Naive thymus-derived CD8-positive, alpha-beta T cell (primary cell): Measurements from ENCODE around the gene ACSF2. TPM values are rescaled to one million over a fixed set of nuclear protein-coding genes. Genes with fewer than 3 reads are reported as not detected.

ENCODE experiments used
- ATAC-seq, 2 donors: fragments of 150-1000 bp; cut with Tn5 transposase in 1 of 2; sonication (Bioruptor Pico), chemical (Tn5 transposase) in 1 of 2; 1 replicate in 1 of 2; 2 replicates in 1 of 2; pipeline ENCODE4 v1.10.0; 2021; ENCODE audit warnings: mild to moderate bottlenecking in 2 of 2, moderate library complexity in 2 of 2
- POLR2A ChIA-PET: fragments of 350-600 bp; sonication (Branson Sonifier 250); formaldehyde crosslinking; loops from one replicate; lab custom pipeline; 2021; ENCODE audit warnings: antibody characterized with exemption; lab: Charles Lee
- DNase-seq, 10 donors: peaks; one replicate each; pipeline versions ENCODE4 v3.0.0 to v3.0.0-alpha.2; 2020 to 2022
- H3K27ac Mint-ChIP-seq, 10 donors: one replicate each; pipeline ENCODE4 v1.8.0; 2020 to 2022; ENCODE audit warnings: mild to moderate bottlenecking in 10 of 10, mixed read lengths in 10 of 10, moderate library complexity in 4 of 10, inconsistent platforms in 1 of 10
- H3K27me3 Mint-ChIP-seq, 5 donors: one replicate each; pipeline ENCODE4 v1.8.0; 2021 to 2022; ENCODE audit warnings: mixed read lengths in 5 of 5
- H3K36me3 Mint-ChIP-seq, 3 donors: one replicate each; pipeline ENCODE4 v1.8.0; 2020 to 2022; ENCODE audit warnings: mixed read lengths in 3 of 3, mild to moderate bottlenecking in 2 of 3, inconsistent platforms in 1 of 3
- H3K4me1 Mint-ChIP-seq, 4 donors: one replicate each; pipeline ENCODE4 v1.8.0; 2021 to 2022; ENCODE audit warnings: mixed read lengths in 4 of 4
- H3K4me3 Mint-ChIP-seq, 10 donors: one replicate each; pipeline ENCODE4 v1.8.0; 2020 to 2022; ENCODE audit warnings: mild to moderate bottlenecking in 10 of 10, mixed read lengths in 10 of 10, moderate library complexity in 6 of 10, inconsistent platforms in 1 of 10
- H3K9me3 Mint-ChIP-seq, 9 donors: one replicate each; pipeline ENCODE4 v1.8.0; 2020 to 2022; ENCODE audit warnings: mixed read lengths in 9 of 9, mild to moderate bottlenecking in 3 of 9, inconsistent platforms in 1 of 9, moderate library complexity in 1 of 9
- polyA plus RNA-seq, 3 donors: library from polyadenylated mRNA; unstranded; fragments of 300-500 nt; fragmentation: Illumina TruSeq; gene quantifications; one replicate each; pipeline ENCODE4 v1.2.3, GENCODE V29; 2021
- total RNA-seq, 8 experiments: library from RNA in 2 of 8; stranded (reverse) in 2 of 8; gene quantifications; one replicate each; pipeline ENCODE4 v1.2.3 and lab custom pipeline; 2021 to 2026

ACSF2 gene
- total and polyA plus RNA-seq, 5 experiments from 2014 or later: 1.2 to 25.9 (median 2.3) TPM

- Mint-ChIP-seq H3K9me3 (no peaks in the 10 kb centered on the region), H3K27ac (no peak overlapping the region), H3K36me3 (no peaks in the 10 kb centered on the region), H3K27me3 (no peaks in the 10 kb centered on the region), H3K4me1 (peaks cover 0 to 3% (median under 1%) of the 10 kb centered on the region in 4 donors), H3K4me3 (no peak overlapping the region)
- DNase-seq: no peak
- POLR2A ChIA-PET: no interaction called here
- ATAC-seq: no peak
These were observed 35.0 kb downstream of the ACSF2 start for GRCh38 chr17:50460831-50461526.

- ATAC-seq (no peak), DNase-seq (no peak)
- Mint-ChIP-seq H3K27ac (no peak overlapping the region), H3K36me3 (no peaks in the 10 kb centered on the region), H3K9me3 (no peaks in the 10 kb centered on the region), H3K4me1 (peaks cover 0 to 3% (median under 1%) of the 10 kb centered on the region in 4 donors), H3K27me3 (peaks cover 0 to 2% (median 0%) of the 10 kb centered on the region in 5 donors), H3K4me3 (no peak overlapping the region)
- POLR2A ChIA-PET: no interaction called here
These were observed 35.6 kb downstream of the ACSF2 start for GRCh38 chr17:50461550-50462132.

- H3K4me3 Mint-ChIP-seq: no peak overlapping the region
- ATAC-seq: no peak
- POLR2A ChIA-PET: no interaction called here
These were observed 36.4 kb downstream of the ACSF2 start for GRCh38 chr17:50462446-50462845.

GRCh38 chr17:50464121-50464520 lies 38.1 kb downstream of the ACSF2 start:
- Mint-ChIP-seq H3K27me3 (peaks cover 2 to 22% (median 15%) of the 10 kb centered on the region in 5 donors), H3K4me1 (peaks cover 2 to 19% (median 7%) of the 10 kb centered on the region in 4 donors), H3K27ac (no peak overlapping the region), H3K36me3 (peaks cover 0 to 4% (median 0%) of the 10 kb centered on the region in 3 donors), H3K9me3 (no peaks in the 10 kb centered on the region), H3K4me3 (no peak overlapping the region)
- ATAC-seq: no peak
- POLR2A ChIA-PET: no interaction called here
- no peak for DNase-seq

More at GRCh38 chr17:50462446-50462845, 36.4 kb downstream of the ACSF2 start:
- Mint-ChIP-seq H3K36me3 (peaks cover 0 to 2% (median 0%) of the 10 kb centered on the region in 3 donors), H3K4me1 (peaks cover 0 to 8% (median 3%) of the 10 kb centered on the region in 4 donors), H3K27ac (no peak overlapping the region), H3K27me3 (peaks cover 0 to 10% (median 4%) of the 10 kb centered on the region in 5 donors), H3K9me3 (no peaks in the 10 kb centered on the region)
- DNase-seq: no peak

- Mint-ChIP-seq H3K27me3 (peaks cover 2 to 22% (median 15%) of the 10 kb centered on the region in 5 donors), H3K4me1 (peaks cover 2 to 19% (median 9%) of the 10 kb centered on the region in 4 donors), H3K27ac (peak overlapping the region in 1 of 10 donors; percentile 27), H3K36me3 (peaks cover 0 to 4% (median 0%) of the 10 kb centered on the region in 3 donors), H3K9me3 (no peaks in the 10 kb centered on the region), H3K4me3 (no peak overlapping the region)
- DNase-seq: no peak
- ATAC-seq: no peak
- POLR2A ChIA-PET: no interaction called here
These were observed 38.7 kb downstream of the ACSF2 start for GRCh38 chr17:50464736-50465135.

- H3K4me1 Mint-ChIP-seq: peaks cover 2 to 19% (median 9%) of the 10 kb centered on the region in 4 donors
- H3K27ac Mint-ChIP-seq: peak overlapping the region in 2 of 10 donors; percentile 27 to 31
- POLR2A ChIA-PET: no interaction called here
These were observed 39.2 kb downstream of the ACSF2 start for GRCh38 chr17:50465171-50465570.

GRCh38 chr17:50465635-50466034 lies 39.6 kb downstream of the ACSF2 start:
- Mint-ChIP-seq H3K27ac (peak overlapping the region in 1 of 10 donors; percentile 31), H3K36me3 (peaks cover 0 to 4% (median 0%) of the 10 kb centered on the region in 3 donors), H3K27me3 (peaks cover 2 to 31% (median 15%) of the 10 kb centered on the region in 5 donors), H3K9me3 (no peaks in the 10 kb centered on the region), H3K4me1 (peaks cover 2 to 21% (median 10%) of the 10 kb centered on the region in 4 donors), H3K4me3 (no peak overlapping the region)
- ATAC-seq: no peak
- DNase-seq: no peak
- POLR2A ChIA-PET: no interaction called here

More at GRCh38 chr17:50465171-50465570, 39.2 kb downstream of the ACSF2 start:
- Mint-ChIP-seq H3K4me3 (no peak overlapping the region), H3K36me3 (peaks cover 0 to 4% (median 0%) of the 10 kb centered on the region in 3 donors), H3K27me3 (peaks cover 2 to 26% (median 15%) of the 10 kb centered on the region in 5 donors), H3K9me3 (no peaks in the 10 kb centered on the region)
- no peak for ATAC-seq
- no peak for DNase-seq

- H3K9me3 Mint-ChIP-seq: no peaks in the 10 kb centered on the region
- ATAC-seq (no peak), DNase-seq (no peak)
- peaks cover 5 to 30% (median 15%) of the 10 kb centered on the region in 4 donors for H3K4me1 Mint-ChIP-seq
- peak overlapping the region in 2 of 10 donors; percentile 15 to 21 for H3K27ac Mint-ChIP-seq
- H3K4me3 Mint-ChIP-seq: no peak overlapping the region
- H3K27me3 Mint-ChIP-seq: peaks cover 2 to 37% (median 15%) of the 10 kb centered on the region in 5 donors
- H3K36me3 Mint-ChIP-seq: peaks cover 0 to 4% (median 0%) of the 10 kb centered on the region in 3 donors
- POLR2A ChIA-PET: no interaction called here
These were observed 40.5 kb downstream of the ACSF2 start for GRCh38 chr17:50466371-50467113.

GRCh38 chr17:50467114-50467854 lies 41.3 kb downstream of the ACSF2 start:
- Mint-ChIP-seq H3K4me1 (peaks cover 3 to 35% (median 16%) of the 10 kb centered on the region in 4 donors), H3K27ac (no peak overlapping the region), H3K36me3 (peaks cover 0 to 9% (median 0%) of the 10 kb centered on the region in 3 donors), H3K9me3 (no peaks in the 10 kb centered on the region), H3K27me3 (peaks cover 2 to 37% (median 15%) of the 10 kb centered on the region in 5 donors), H3K4me3 (peak overlapping the region in 4 of 10 donors; percentile 16 to 65 (median 50))
- no peak for ATAC-seq
- POLR2A ChIA-PET: interaction anchor here (1.6 kb wide), 1 partner anchor 70 kb away, joined by 3 read pairs; the partner anchor contains the start of gene LRRC59
- DNase-seq: no peak

- DNase-seq (no peak), ATAC-seq (no peak)
- no peaks in the 10 kb centered on the region for H3K9me3 Mint-ChIP-seq
- peaks cover 0 to 12% (median 0%) of the 10 kb centered on the region in 3 donors for H3K36me3 Mint-ChIP-seq
- H3K4me1 Mint-ChIP-seq: peaks cover 3 to 35% (median 16%) of the 10 kb centered on the region in 4 donors
- POLR2A ChIA-PET: interaction anchor here (1.6 kb wide), 1 partner anchor 71 kb away, joined by 3 read pairs; the partner anchor contains the start of gene LRRC59
- no peak overlapping the region for H3K27ac Mint-ChIP-seq
- peaks cover 2 to 37% (median 15%) of the 10 kb centered on the region in 5 donors for H3K27me3 Mint-ChIP-seq
- peak overlapping the region in 7 of 10 donors; percentile 6 to 67 (median 45) for H3K4me3 Mint-ChIP-seq
These were observed 41.9 kb downstream of the ACSF2 start for GRCh38 chr17:50467855-50468303.

GRCh38 chr17:50468304-50469207 lies 42.5 kb downstream of the ACSF2 start, which contains the start of gene CHAD:
Gene CHAD, minus strand, starts transcription at chr17:50468880. Its CDS starts 67 bp downstream, at chr17:50468813.
- Mint-ChIP-seq H3K9me3 (no peaks in the 10 kb centered on the region), H3K4me1 (peaks cover 3 to 35% (median 16%) of the 10 kb centered on the region in 4 donors), H3K4me3 (peak within 1 kb of the TSS; percentile 6 to 75 (median 48)), H3K27me3 (peaks cover 2 to 37% (median 15%) of the 10 kb centered on the region in 5 donors), H3K36me3 (peaks cover 0 to 12% (median 0%) of the 10 kb centered on the region in 3 donors), H3K27ac (no peak within 1 kb of the TSS)
- ATAC-seq: peak; percentile 58 to 72
- POLR2A ChIA-PET: interaction anchor here (1.6 kb wide), 1 partner anchor 71 kb away, joined by 3 read pairs; the partner anchor contains the start of gene LRRC59
- peak in 3 of 10 donors; percentile 11 to 17 (median 12) for DNase-seq
